ENCODE measurements around the gene AGAP6.
"Not testable (repeated sequence)": the region's sequence is repeated elsewhere in the genome, so short reads cannot be mapped to it uniquely, and the experiment has no call there.

AGAP6 gene

DNA sequence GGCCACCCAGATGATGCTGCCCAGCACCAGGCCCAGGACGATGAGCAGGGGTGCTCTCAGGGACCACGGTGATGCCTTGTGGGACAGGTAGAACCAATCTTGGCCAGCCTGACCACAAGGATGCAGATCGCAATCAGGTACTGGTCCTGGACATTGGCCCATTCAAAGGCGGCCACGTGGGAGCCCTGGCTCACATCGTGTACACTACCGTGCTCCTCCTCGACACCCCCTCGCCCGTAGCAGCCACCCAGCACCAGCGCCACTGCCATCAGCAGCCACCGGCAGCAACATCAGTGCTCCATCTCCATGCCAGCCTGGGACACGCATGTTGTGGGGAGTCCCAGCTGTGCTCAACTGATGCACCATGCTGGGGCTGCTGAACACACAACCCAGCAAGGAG, 39.0 kb downstream of the AGAP6 start:
- DNase-seq = no peak

DNA sequence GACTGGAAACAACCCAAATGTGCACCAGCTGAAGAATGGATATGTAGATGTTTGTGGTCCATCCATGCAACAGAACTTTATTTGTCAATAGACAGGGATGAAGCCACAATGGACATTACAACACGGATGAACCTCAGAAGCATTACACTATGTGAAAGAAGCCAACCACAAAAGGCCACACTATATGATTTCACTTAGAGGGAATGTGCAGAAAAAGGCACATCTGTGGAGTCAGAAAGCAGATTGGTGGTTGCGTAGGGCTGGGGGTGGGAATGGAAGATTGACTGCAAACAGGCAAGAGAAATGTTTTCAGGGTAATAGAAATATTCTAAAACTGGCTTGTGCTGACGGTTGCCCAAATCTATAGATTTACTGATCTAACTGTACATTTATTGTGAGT, 45.3 kb downstream of the AGAP6 start:
- peak; percentile 10 for DNase-seq

DNA sequence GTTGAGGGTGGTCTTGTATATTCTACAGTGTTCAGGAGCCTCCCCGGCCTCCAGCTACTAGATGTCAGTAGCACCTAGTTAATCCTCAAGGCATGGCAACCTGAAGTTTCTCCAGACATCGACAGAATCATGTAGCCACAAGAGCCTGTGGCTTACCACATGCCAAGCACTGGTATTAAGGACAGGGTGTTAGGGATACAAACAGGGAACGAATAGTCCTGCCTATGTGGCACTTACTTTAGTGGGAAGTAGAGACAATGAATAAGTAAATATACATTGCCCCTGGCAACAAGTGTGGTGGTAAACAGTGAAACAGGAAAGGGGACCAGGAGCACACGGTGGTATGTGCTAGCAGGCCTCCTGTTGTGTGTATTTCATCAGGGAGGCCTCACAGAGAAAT, 47.1 kb downstream of the AGAP6 start:
- not testable (repeated sequence) for DNase-seq

- no peak for DNase-seq
Measured at GRCh38 chr10:50044941-50045664, 56.9 kb downstream of the AGAP6 start.

- DNase-seq = not testable (repeated sequence)
Measured at GRCh38 chr10:50046457-50046856, 58.3 kb downstream of the AGAP6 start.

DNA sequence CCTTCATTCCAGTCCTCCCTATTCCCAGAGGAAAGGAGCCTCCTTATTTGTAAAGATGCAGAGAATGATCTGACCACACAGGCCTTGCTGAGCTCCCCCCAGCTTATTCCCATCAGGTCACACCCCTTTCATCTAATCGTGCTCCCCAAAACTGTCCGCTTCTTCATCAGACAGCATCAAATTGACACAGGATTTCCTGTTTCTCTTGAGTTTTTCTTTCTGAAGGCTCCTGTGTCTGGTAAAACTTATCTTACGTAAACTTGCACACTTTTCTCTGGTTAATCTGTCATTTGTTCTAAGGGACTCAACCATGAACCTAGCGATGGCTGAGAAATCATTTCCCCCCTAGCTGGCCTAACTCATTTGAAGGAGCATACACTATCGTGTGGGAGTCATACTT, 59.4 kb downstream of the AGAP6 start:
- DNase-seq = not testable (repeated sequence)

- DNase-seq = peak; percentile 40
Measured at GRCh38 chr10:50051995-50052660, 63.9 kb downstream of the AGAP6 start.

- not testable (repeated sequence) for DNase-seq
Measured at GRCh38 chr10:50052778-50053376, 64.7 kb downstream of the AGAP6 start.

DNA sequence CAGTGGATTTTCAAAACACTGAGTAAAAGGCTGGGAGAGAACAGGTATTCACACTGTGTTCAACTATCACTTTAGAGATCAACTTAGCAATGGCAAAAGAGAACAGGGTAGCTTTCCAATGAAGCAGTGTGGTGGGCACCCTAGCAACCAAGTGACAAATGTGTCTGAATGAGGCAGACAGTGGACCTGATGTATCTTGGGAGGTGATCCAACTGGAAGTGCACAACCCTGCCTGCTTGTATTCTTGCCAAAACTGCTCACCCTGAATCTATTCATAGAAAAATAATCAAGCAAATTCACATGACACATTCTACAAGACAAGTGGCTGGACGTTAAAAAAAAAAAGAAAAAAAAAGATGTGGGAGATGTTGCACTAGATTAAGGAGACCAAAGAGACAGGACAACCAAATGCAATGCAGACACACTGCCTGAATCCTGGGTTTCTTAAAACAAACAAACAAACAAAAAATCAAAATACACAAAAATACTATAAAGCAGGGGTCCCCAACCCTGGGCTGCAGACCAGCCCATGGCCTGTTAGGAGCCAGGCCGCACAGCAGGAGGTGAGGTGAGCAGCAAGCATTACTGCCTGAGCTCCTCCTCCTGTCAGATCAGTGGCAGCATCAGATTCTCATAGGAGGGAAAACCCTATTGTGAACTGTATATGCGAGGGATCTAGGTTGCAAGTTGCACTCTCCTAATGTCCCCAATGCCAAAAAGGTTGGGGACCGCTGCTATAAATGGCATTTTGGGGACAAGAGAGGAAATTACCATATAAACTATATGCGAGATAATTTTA, 67.5 kb downstream of the AGAP6 start:
- DNase-seq = not testable (repeated sequence)

DNA sequence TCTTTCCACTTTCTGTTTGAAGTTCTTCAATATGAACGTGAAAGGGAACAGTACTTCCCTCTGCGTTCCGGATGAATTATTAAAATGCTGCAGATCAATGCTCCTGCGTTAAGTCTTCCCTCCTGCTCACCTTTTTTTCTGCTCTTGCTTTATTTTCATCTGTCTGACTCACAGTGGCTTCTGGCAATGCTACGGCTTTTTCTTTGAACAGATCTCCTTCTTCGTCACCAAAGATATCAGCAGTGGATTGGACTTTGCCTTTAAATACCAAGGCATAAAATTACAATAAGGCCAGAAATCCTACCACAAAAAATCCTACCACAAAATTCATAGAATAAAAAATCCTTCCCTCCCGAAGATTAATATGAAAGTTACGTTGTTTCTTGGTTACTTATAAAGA, 68.4 kb downstream of the AGAP6 start:
- not testable (repeated sequence) for DNase-seq

- DNase-seq = not testable (repeated sequence)
Measured at GRCh38 chr10:50058727-50059126, 70.5 kb downstream of the AGAP6 start.

- not testable (repeated sequence) for DNase-seq
Measured at GRCh38 chr10:50059946-50060345, 71.7 kb downstream of the AGAP6 start.

Measured in kidney glomerular epithelial cell (primary cell).